ENCODE data around the gene SLC52A1. TPM values are rescaled to one million over a fixed set of nuclear protein-coding genes. Genes with fewer than 3 reads are reported as not detected.
A peak's percentile ranks its signal among the peaks of the same experiment; 100 is the strongest.

The SLC52A1 gene
- polyA plus RNA-seq, 2 of the 4 experiments (the other 2 are of a cell fraction) = 1.0 to 1.4 TPM

DNA sequence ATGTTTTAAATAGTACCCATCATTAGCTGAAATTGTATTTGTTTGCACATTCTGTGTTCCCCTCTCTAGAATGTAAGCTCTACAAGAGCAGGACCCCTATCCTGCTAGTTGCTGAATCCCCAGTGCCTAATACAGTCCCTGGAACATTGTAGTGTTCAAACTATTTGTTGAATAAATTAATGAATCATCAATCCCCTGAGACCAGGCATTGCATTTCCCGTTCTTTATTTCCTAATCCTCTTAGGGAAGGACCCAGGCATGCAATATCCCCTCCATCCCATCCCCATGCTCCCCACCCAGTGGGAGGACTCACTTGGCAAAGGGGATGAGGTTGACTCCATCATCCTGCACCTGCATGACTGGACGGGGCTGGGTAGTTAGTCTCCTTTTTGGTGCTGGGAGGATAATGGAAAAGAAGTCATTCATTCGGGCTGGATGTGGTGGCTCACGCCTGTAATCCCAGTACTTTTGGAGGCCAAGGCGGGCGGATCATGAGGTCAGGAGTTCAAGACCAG lies 41.1 kb downstream of the SLC52A1 start:
- H3K4me3 ChIP-seq = no peak overlapping the region
- H3K27ac ChIP-seq = no peak overlapping the region
- no peak for DNase-seq (ENCODE audit: low read depth in 1 of 2, low spot score in 1 of 2)
- 84% methylated on average over 6 of the region's 6 CpGs for WGBS (ENCODE audit: missing lambda C conversion rate)
- ChIA-PET POLR2A (no interaction called here), CTCF (interaction anchor here (0.6 to 4.9 kb wide), 7 partner anchors 7 to 91 kb away, joined by 3 to 30 read pairs (median 7); partner anchors contain the start of genes CAMTA2 and CHRNE)
- FAIRE-seq = no peak
- ATAC-seq = no peak
- H3K4me2 ChIP-seq = no peak overlapping the region
- H3K4me1 ChIP-seq = peaks cover 11% of the 10 kb centered on the region
- no peak for TF ChIP-seq FOSL2 (IDR thresholded peaks at IDR 0.05)
- TF ChIP-seq FOSL2 (CRISPR knock-in tag; IDR thresholded peaks at IDR 0.05) = no peak
- TF ChIP-seq CHD4 (IDR thresholded peaks at IDR 0.05; ENCODE audit: borderline replicate concordance) = no peak
- TF ChIP-seq, protein P1, sequence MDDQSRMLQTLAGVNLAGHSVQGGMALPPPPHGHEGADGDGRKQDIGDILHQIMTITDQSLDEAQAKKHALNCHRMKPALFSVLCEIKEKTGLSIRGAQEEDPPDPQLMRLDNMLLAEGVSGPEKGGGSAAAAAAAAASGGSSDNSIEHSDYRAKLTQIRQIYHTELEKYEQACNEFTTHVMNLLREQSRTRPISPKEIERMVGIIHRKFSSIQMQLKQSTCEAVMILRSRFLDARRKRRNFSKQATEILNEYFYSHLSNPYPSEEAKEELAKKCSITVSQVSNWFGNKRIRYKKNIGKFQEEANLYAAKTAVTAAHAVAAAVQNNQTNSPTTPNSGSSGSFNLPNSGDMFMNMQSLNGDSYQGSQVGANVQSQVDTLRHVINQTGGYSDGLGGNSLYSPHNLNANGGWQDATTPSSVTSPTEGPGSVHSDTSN (IDR thresholded peaks at IDR 0.05) = no peak
- TF ChIP-seq, protein P2, sequence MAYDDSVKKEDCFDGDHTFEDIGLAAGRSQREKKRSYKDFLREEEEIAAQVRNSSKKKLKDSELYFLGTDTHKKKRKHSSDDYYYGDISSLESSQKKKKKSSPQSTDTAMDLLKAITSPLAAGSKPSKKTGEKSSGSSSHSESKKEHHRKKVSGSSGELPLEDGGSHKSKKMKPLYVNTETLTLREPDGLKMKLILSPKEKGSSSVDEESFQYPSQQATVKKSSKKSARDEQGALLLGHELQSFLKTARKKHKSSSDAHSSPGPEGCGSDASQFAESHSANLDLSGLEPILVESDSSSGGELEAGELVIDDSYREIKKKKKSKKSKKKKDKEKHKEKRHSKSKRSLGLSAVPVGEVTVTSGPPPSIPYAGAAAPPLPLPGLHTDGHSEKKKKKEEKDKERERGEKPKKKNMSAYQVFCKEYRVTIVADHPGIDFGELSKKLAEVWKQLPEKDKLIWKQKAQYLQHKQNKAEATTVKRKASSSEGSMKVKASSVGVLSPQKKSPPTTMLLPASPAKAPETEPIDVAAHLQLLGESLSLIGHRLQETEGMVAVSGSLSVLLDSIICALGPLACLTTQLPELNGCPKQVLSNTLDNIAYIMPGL (CRISPR knock-in tag; IDR thresholded peaks at IDR 0.05; ENCODE audit: borderline replicate concordance) = no peak
- no peak for TF ChIP-seq FOSB (CRISPR knock-in tag; IDR thresholded peaks at IDR 0.05)
- no peak for TF ChIP-seq SMC3 (IDR thresholded peaks at IDR 0.05)
- TF ChIP-seq CBX8 (IDR thresholded peaks at IDR 0.05) = no peak
- no peak for TF ChIP-seq MYC (IDR thresholded peaks at IDR 0.05; ENCODE audit: borderline replicate concordance, low read length)
- no peak for TF ChIP-seq HOXB13 (CRISPR knock-in tag; IDR thresholded peaks at IDR 0.05; ENCODE audit: low read depth)
- TF ChIP-seq MAFK (IDR thresholded peaks at IDR 0.05; ENCODE audit: partially characterized antibody) = no peak
- no peaks in the 10 kb centered on the region for H3K9me3 ChIP-seq

DNA sequence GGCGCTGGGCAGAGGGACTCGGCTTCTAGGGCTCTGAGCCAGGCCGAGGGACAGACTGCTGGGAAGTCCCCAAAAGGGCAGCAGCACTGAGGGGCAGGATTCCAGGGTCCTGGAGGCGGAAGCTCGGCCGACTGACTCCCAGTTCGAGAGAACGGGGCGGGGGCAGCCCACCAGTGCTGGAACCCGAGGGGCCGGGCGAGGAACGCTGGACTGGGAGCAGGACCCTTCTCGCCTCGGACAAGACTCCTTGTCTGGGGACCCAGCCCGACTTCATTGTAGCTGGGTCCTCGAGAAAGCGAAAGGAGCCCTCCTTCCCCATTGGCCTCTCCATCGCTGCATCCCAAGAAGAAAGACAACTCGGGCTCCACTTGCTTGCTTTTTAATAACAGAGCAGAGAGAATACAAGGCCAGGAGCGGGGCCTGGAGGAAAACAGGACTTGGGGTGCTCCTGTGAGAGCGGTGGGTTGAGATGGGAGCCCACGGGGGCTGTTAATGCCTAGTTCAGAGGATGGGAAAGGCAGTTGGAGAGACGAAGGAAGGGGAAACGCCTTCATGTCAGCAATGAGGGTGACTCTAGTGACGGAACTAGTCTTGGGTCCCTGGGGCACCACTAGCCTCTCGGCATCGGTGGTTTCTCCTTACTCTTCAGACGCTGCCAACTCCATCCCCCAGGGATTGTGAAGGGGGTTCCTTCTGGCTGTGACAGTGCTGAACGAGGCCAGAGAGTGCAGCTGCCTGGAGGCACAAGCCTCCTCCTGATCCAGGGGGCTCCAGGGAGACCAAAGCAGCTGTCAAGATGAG lies 47.3 kb downstream of the SLC52A1 start:
- ChIA-PET CTCF (interaction anchor here (0.6 to 6.5 kb wide), 39 partner anchors 7 to 471 kb away, joined by 3 to 148 read pairs (median 6); partner anchors contain the start of genes CHRNE, ENO3, INCA1 and KIF1C), POLR2A (interaction anchor here (0.9 to 3.0 kb wide), 5 partner anchors 10 to 198 kb away, joined by 3 to 17 read pairs (median 13); partner anchors contain the start of genes INCA1, KIF1C, RNF167 and SLC25A11)
- DNase-seq (ENCODE audit: low read depth in 1 of 2, low spot score in 1 of 2) (peak in 1 of 2 experiments; percentile 32), FAIRE-seq (no peak), ATAC-seq (no peak)
- Histone ChIP-seq H3K4me3 (peak overlapping the region; percentile 78), H3K27ac (peak overlapping the region; percentile 88 to 91), H3K9me3 (no peaks in the 10 kb centered on the region), H3K4me1 (peaks cover 21% of the 10 kb centered on the region), H3K4me2 (peak overlapping the region; percentile 89)
- TF ChIP-seq FOSL2 (IDR thresholded peaks at IDR 0.05) (no peak), FOSL2 (CRISPR knock-in tag; IDR thresholded peaks at IDR 0.05) (no peak), RARB (CRISPR knock-in tag; IDR thresholded peaks at IDR 0.05) (no peak), CBX2 (IDR thresholded peaks at IDR 0.05; ENCODE audit: borderline replicate concordance, low read depth) (no peak), CBX8 (IDR thresholded peaks at IDR 0.05) (no peak), ZC3H11A (IDR thresholded peaks at IDR 0.05) (no peak), BHLHE40 (IDR thresholded peaks at IDR 0.05; ENCODE audit: low read depth, low read length) (no peak), PHF8 (IDR thresholded peaks at IDR 0.05; ENCODE audit: borderline replicate concordance, low read depth) (no peak), SMC3 (IDR thresholded peaks at IDR 0.05) (no peak), MAFK (IDR thresholded peaks at IDR 0.05; ENCODE audit: partially characterized antibody) (no peak), HOXA7 (CRISPR knock-in tag; IDR thresholded peaks at IDR 0.05) (no peak), FOSB (CRISPR knock-in tag; IDR thresholded peaks at IDR 0.05) (no peak), EHMT2 (IDR thresholded peaks at IDR 0.05; ENCODE audit: low read depth) (no peak)
- TF ChIP-seq, protein P3, sequence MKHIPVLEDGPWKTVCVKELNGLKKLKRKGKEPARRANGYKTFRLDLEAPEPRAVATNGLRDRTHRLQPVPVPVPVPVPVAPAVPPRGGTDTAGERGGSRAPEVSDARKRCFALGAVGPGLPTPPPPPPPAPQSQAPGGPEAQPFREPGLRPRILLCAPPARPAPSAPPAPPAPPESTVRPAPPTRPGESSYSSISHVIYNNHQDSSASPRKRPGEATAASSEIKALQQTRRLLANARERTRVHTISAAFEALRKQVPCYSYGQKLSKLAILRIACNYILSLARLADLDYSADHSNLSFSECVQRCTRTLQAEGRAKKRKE (CRISPR knock-in tag; IDR thresholded peaks at IDR 0.05; ENCODE audit: low read depth) = no peak
- TF ChIP-seq, protein P4, sequence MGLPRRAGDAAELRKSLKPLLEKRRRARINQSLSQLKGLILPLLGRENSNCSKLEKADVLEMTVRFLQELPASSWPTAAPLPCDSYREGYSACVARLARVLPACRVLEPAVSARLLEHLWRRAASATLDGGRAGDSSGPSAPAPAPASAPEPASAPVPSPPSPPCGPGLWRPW (IDR thresholded peaks at IDR 0.05) = no peak
- TF ChIP-seq, protein P5, sequence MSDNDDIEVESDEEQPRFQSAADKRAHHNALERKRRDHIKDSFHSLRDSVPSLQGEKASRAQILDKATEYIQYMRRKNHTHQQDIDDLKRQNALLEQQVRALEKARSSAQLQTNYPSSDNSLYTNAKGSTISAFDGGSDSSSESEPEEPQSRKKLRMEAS (IDR thresholded peaks at IDR 0.05) = no peak
- TF ChIP-seq, protein P1 (IDR thresholded peaks at IDR 0.05) = no peak
- TF ChIP-seq, protein P6, sequence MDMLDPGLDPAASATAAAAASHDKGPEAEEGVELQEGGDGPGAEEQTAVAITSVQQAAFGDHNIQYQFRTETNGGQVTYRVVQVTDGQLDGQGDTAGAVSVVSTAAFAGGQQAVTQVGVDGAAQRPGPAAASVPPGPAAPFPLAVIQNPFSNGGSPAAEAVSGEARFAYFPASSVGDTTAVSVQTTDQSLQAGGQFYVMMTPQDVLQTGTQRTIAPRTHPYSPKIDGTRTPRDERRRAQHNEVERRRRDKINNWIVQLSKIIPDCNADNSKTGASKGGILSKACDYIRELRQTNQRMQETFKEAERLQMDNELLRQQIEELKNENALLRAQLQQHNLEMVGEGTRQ (IDR thresholded peaks at IDR 0.05) = no peak
- WGBS (ENCODE audit: missing lambda C conversion rate) = 36% methylated on average over 30 of the region's 30 CpGs
